Measurements from ENCODE around the gene TNFRSF25.
"Not testable (repeated sequence)": the region's sequence is repeated elsewhere in the genome, so short reads cannot be mapped to it uniquely, and the experiment has no call there.

The TNFRSF25 gene

DNA sequence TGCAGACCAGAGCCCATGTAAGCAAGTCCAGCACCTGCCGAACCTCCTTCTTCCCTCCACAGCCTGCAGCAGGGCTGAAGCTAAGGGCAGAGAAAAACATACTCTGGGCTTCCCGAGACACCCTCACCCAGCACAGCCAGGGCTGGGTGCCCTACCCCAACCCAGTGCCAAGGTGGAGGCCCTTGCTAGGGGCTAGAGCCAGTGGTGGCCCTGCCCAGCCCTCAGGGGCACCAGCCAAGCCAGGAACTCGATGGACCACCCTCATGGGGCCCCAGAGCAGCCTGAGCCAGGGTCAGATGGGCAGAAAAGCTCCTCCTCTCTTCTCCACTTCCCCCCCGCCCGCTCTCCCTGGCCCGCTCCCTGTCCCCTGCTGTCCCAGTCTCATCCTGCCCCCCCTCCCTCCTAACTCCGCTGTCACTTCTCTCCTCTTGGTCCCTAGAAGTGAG lies 15.9 kb downstream of the TNFRSF25 start:
- peak; percentile 53 for DNase-seq

DNA sequence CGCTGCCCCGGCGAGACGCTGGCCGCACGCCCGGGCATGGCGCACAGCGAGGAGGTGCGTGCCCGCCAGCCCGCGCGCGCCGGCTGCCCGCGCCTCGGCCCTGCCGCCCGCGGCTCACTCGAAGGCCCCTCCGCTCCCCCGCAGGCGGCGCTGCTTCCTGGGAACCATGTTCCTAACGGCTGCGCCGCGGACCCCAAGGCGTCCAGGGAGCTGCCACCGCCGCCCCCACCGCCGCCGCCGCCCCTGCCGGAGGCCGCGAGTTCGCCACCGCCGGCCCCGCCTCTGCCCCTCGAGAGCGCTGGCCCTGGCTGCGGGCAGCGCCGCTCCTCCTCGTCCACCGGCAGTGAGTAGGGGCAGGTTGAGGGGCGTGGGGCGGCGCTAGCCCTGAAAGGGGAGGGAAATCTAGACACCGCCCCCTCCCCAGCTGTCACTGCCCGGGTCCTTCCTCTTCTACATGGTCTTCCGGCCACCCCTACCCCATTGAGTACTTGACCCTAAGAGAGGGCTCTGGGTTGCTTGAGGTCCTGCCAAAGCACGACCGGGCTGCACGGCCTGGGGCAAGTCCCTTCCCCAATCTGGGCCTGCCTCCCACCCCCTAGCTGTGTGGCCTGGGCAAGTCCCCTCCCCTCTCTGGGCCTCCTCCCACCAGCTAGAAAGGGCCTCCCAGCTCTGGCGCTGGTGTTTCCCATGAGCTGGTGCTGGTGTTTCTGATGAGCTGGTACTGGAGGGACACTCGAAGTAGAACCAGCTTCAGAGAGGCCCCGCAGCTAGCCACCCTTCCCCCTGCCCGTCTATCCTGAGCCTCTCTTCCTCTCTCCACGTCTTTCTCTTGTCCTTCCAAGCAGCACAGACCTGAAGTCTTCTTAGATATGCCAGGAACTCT lies 17.0 kb downstream of the TNFRSF25 start:
- peak; percentile 54 for DNase-seq

DNA sequence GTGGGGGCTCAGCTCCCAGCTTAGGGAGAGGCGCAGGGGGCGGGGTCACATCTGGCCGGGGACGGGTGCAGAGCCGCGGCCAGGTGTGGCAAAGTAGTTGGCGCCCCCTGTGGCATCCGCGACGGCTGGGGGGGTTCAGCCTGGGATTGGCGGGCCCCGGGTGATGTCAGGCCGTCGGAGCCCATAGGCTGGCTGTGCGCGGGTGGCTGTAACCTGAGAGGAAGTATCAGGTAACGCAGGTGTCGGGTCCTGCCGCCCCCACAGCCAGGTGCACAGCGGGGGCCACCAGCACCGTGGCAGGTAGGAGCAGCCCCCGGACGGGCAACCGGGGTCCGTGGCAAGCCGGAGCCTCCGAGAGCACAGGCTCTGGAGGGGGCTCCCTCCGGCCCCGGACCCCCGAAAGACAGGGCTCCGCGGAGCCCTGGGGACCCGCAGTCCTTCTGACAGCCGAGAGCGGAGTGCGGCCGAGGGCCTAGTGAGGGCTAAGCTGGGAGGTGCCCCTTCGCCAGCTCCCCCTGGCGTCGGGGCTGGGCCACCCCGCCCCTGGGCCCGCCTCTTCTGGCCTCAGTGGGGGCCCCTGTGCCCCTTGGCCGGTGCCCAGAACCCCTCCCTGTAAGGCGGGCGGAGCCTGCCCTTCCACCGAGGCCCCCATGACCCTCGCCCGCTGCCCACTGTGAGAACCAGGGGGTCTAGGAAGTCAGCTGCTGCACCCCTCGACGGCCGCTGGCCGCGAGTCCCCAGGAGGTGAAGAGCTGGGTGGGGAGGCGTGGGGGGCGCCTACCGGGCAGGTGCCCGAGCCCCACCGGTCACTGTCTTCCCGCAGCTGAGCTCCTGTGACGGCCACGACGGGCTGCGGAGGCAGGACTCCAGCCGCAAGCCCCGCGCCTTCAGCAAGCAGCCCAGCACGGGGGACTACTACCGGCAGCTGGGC lies 17.9 kb downstream of the TNFRSF25 start:
- peak; percentile 63 for DNase-seq

DNA sequence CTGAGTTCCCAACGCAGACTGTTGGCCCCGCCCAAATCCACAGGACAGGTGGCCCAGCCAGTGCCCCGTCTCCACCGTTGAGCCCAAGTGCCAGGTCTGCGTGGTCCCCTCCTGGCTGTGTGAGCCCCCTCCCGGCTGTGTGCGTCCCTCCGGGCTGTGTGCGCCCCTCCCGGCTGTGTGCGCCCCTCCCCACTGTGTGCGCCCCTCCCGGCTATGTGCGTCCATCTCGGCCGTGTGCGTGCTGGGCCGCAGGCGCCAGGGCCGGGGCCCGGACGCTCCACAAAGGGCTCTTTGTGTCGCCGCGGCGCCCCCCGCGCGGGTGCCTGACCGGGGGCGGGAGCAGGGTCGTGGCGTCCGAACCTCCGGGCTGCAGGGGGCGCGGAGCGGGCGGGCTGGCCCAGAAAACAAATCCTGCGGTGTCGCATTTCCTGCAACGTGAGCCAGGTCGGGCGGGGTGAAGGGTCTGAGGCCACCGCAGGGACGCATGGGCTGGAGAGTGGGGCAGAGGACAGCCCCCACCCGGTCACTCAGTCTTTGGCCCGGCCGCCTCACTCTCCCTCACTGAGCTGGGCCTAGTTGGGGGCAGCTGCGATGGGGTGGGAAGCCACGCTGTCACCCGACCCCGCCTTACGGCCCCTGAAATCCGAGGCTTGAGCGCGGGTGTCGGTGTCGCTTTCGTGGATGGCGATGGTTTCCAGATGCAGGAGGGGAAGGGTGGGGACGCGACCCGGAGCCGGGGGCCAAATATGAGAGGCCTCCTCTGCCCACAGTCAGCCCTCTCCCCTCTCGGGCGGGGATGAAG lies 18.8 kb downstream of the TNFRSF25 start:
- DNase-seq: peak; percentile 86

DNA sequence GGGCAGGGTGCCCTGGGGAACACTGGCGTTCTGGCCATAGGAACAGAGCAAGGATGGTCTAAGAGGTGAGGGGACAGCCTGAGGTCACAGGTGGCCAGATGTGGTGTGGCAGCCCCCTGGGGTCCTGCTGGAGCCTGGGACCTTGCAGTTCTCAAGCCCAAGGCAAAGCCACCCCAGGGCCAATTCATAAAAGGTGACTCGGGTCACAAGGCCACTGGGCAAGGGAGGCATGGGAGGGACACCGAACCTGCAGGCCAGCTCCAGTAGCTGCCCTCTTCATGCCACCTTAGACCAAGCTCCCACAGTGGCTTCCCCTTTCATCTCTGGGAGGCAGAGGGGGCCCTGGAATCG lies 19.3 kb downstream of the TNFRSF25 start:
- peak; percentile 39 for DNase-seq

- DNase-seq: not testable (repeated sequence)
Measured at GRCh38 chr1:6445929-6446328, 20.0 kb downstream of the TNFRSF25 start.

- DNase-seq: peak; percentile 53
Measured at GRCh38 chr1:6445062-6445763, 20.8 kb downstream of the TNFRSF25 start.

DNA sequence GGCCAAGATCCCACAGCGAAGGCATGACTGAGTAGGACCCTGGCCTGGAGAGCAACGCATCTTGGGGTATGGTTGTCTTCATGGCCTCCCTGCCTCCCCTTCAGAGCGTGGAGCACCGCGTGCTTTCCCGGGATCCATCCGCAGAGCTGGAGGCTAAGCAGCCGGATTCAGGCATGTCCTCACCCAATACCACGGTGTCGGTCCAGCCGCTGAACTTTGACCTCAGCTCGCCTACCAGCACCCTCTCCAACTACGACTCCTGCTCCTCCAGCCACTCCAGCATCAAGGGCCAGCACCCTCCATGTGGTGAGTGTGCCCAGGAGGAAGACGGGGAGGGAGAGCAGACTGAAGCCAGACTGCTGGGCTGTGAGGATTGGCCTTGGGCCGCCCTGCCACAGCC lies 21.6 kb downstream of the TNFRSF25 start:
- DNase-seq: no peak

- no peak for DNase-seq
Measured at GRCh38 chr1:6443339-6444115, 22.4 kb downstream of the TNFRSF25 start.

- no peak for DNase-seq
Measured at GRCh38 chr1:6441586-6441985, 24.4 kb downstream of the TNFRSF25 start.

- peak; percentile 66 for DNase-seq
Measured at GRCh38 chr1:6440198-6441126, 25.5 kb downstream of the TNFRSF25 start.

- peak; percentile 82 for DNase-seq
Measured at GRCh38 chr1:6438047-6438525, 27.9 kb downstream of the TNFRSF25 start.

GRCh38 chr1:6437012-6437700 lies 28.8 kb downstream of the TNFRSF25 start:
- peak; percentile 53 for DNase-seq

DNA sequence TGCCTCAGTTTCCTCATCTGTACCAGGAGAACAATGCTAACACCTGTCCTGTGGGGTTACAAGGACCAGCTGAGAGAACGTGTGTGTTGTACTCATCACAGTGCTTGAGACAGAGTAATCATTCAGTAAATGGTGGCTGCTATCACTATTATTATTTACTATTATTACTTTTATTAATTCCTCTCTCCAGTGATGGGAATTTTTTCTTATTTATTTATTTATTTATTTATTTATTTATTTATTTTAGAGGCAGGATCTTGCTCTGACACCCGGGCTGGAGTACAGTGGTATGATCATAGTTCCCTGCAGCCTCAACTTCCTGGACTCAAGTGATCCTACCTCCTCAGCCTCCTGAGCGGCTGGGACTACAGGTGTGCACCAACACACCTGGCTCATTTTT lies 29.7 kb downstream of the TNFRSF25 start:
- DNase-seq: not testable (repeated sequence)

GRCh38 chr1:6435547-6435946 lies 30.4 kb downstream of the TNFRSF25 start:
- DNase-seq: peak; percentile 51

DNA sequence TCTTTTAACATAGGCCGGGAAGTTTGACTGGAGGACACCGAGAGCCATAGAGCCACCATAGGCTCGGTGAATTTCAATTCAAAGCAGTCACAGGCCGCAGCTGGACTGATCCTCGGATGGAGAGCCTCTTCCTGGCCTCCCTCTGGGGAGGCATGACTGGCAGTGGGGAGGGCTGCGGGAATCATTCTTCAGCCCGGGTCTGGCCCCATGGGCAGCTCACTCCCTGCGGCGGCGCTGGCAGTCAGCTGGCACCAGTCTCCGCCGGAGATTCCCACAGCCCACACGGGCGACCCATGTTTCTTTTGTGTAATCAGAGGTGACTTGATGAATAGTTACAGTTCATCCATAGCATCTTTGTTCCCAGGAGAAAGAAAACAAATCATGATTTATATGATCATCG lies 30.8 kb downstream of the TNFRSF25 start:
- peak; percentile 61 for DNase-seq

DNA sequence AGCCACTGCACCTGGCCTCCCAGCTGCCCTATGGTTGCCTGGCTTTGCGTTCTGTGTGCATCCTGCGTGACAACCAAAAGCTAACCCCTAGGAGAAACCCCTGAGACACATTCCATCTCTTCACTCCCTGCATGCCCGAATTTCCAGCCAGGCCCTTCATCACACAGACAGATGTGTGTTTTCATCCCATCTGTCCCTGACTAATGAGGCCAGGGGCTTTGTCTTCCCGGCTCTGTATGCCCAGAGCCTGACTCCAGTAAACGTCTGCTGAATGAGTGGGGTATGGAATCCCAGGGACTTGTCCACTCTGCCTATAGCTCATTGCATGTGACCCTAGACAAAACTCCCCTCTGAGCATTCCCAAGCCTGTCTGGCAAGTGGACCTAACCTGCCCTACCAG lies 31.8 kb downstream of the TNFRSF25 start:
- peak; percentile 49 for DNase-seq

DNA sequence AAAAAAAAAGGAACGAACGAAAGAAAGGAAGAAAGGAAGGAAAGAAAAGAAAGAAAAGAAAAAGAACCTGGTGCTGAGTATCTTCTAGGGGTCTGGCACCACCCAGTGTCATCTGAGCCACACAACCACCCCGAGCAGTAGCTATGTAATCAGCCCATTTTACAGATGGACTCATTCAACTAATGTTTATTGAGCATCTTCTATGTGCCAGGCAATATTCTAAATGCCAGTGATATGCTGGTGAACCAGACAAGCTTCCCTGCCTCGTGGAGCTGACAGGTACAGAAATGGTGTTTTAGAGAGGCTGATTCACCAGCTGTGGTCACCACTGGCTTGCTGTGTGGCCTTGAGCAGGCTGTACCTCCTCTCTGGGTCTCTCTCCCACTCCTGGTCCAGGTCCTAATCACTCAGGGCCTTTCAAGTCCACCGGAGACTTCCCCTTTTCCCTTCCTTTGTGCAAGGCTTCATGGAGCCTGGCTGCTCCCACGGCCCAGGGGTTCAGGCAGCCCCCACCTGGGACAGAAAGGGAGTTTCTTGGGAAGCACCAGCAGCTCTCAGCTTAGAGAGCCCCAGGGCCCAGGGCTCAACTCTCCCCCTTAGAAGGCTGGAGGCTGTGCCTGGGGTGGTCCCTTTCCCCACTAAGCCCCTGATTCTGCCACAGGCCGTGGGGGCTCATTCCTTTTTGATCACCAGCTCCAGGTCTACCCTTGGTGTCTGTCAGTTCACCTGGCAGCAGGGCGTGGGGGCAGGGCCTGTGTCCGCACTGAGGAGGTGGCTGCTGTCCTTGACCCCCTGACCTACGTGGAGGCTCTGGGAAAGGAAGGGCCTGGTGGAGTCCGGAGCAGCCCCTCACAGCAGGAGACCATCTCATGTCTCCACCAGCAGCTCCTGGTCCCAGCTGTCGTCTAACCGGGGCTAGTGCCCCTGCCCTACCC lies 34.1 kb downstream of the TNFRSF25 start:
- peak; percentile 28 for DNase-seq
